ENCODE results near the gene CDY2A.
"Not testable (repeated sequence)": the region's sequence is repeated elsewhere in the genome, so short reads cannot be mapped to it uniquely, and the experiment has no call there.

DNA sequence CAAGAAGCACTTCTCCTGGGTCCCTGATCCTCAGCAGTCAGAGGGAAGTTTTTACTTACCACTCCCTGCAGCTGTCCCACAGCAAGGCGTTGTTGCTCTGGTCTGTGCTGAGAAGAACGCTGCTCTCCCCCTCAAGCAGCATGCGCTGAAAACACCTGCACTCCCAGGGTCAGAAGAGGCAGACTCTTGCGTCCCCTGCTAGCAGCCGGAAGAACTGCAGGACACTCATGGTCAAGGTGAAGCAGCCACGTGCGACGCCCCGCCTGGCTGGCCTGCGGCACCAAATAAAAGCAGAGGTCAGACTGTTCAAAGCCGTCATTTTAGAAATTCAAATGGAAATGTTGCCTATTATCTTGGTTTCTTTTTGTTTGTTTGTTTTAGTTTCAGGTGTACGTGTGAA is 47.9 kb downstream of the CDY2A start:
- TF ChIP-seq, protein P1, sequence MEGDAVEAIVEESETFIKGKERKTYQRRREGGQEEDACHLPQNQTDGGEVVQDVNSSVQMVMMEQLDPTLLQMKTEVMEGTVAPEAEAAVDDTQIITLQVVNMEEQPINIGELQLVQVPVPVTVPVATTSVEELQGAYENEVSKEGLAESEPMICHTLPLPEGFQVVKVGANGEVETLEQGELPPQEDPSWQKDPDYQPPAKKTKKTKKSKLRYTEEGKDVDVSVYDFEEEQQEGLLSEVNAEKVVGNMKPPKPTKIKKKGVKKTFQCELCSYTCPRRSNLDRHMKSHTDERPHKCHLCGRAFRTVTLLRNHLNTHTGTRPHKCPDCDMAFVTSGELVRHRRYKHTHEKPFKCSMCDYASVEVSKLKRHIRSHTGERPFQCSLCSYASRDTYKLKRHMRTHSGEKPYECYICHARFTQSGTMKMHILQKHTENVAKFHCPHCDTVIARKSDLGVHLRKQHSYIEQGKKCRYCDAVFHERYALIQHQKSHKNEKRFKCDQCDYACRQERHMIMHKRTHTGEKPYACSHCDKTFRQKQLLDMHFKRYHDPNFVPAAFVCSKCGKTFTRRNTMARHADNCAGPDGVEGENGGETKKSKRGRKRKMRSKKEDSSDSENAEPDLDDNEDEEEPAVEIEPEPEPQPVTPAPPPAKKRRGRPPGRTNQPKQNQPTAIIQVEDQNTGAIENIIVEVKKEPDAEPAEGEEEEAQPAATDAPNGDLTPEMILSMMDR (IDR thresholded peaks at IDR 0.05), result not testable (repeated sequence)
- TF ChIP-seq ZNF423 (CRISPR knock-in tag; IDR thresholded peaks at IDR 0.05); NR3C1 (CRISPR knock-in tag; conservative IDR thresholded peaks at IDR 0.05; ENCODE audit: low read depth); ZNF416 (CRISPR knock-in tag; IDR thresholded peaks at IDR 0.05); CBFB (CRISPR knock-in tag; IDR thresholded peaks at IDR 0.05; ENCODE audit: low read depth); TEAD4 (CRISPR knock-in tag; IDR thresholded peaks at IDR 0.05); ETV6 (CRISPR knock-in tag; IDR thresholded peaks at IDR 0.05); JUN (CRISPR knock-in tag; IDR thresholded peaks at IDR 0.05); CREM (CRISPR knock-in tag; IDR thresholded peaks at IDR 0.05): not testable (repeated sequence)
- TF ChIP-seq, protein P2, sequence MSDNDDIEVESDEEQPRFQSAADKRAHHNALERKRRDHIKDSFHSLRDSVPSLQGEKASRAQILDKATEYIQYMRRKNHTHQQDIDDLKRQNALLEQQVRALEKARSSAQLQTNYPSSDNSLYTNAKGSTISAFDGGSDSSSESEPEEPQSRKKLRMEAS (CRISPR knock-in tag; IDR thresholded peaks at IDR 0.05), result not testable (repeated sequence)
- TF ChIP-seq, protein P3, sequence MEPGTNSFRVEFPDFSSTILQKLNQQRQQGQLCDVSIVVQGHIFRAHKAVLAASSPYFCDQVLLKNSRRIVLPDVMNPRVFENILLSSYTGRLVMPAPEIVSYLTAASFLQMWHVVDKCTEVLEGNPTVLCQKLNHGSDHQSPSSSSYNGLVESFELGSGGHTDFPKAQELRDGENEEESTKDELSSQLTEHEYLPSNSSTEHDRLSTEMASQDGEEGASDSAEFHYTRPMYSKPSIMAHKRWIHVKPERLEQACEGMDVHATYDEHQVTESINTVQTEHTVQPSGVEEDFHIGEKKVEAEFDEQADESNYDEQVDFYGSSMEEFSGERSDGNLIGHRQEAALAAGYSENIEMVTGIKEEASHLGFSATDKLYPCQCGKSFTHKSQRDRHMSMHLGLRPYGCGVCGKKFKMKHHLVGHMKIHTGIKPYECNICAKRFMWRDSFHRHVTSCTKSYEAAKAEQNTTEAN (CRISPR knock-in tag; IDR thresholded peaks at IDR 0.05), result not testable (repeated sequence)
- TF ChIP-seq, protein P4, sequence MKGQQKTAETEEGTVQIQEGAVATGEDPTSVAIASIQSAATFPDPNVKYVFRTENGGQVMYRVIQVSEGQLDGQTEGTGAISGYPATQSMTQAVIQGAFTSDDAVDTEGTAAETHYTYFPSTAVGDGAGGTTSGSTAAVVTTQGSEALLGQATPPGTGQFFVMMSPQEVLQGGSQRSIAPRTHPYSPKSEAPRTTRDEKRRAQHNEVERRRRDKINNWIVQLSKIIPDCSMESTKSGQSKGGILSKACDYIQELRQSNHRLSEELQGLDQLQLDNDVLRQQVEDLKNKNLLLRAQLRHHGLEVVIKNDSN (CRISPR knock-in tag; IDR thresholded peaks at IDR 0.05), result not testable (repeated sequence)
- TF ChIP-seq, protein P5, sequence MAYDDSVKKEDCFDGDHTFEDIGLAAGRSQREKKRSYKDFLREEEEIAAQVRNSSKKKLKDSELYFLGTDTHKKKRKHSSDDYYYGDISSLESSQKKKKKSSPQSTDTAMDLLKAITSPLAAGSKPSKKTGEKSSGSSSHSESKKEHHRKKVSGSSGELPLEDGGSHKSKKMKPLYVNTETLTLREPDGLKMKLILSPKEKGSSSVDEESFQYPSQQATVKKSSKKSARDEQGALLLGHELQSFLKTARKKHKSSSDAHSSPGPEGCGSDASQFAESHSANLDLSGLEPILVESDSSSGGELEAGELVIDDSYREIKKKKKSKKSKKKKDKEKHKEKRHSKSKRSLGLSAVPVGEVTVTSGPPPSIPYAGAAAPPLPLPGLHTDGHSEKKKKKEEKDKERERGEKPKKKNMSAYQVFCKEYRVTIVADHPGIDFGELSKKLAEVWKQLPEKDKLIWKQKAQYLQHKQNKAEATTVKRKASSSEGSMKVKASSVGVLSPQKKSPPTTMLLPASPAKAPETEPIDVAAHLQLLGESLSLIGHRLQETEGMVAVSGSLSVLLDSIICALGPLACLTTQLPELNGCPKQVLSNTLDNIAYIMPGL (CRISPR knock-in tag; IDR thresholded peaks at IDR 0.05), result not testable (repeated sequence)
